ENCODE measurements around the gene ISOC1. TPM values are rescaled to one million over a fixed set of nuclear protein-coding genes. Genes with fewer than 3 reads are reported as not detected.

Gene ISOC1
- polyA plus RNA-seq, 1 experiment, result 28.0 TPM

GRCh38 chr5:129098488-129099183, 4.1 kb downstream of the ISOC1 start:
- ChIA-PET POLR2A (no interaction called here), CTCF (interaction anchor here (0.6 kb wide), 1 partner anchor 28 kb away, joined by 4 read pairs; no protein-coding TSS in a partner anchor)
- no peak for DNase-seq (ENCODE audit: low read depth, low spot score)
- no peaks in the 10 kb centered on the region for H3K9me3 ChIP-seq (ENCODE audit: control insufficient read depth, insufficient read depth, low read length)
- no peak for TF ChIP-seq CTCF (IDR thresholded peaks at IDR 0.05; ENCODE audit: low read depth, low read length)
- no peaks in the 10 kb centered on the region for H3K27me3 ChIP-seq (ENCODE audit: control insufficient read depth, insufficient read depth, low read length)
- no peak overlapping the region for H3K27ac ChIP-seq (ENCODE audit: low read depth, low read length)
- H3K4me3 ChIP-seq (ENCODE audit: low read depth, low read length), result no peak overlapping the region

- ChIA-PET CTCF (interaction anchor here (0.6 kb wide), 1 partner anchor 27 kb away, joined by 4 read pairs; no protein-coding TSS in a partner anchor), POLR2A (no interaction called here)
- DNase-seq (ENCODE audit: low read depth, low spot score), result no peak
Observed at GRCh38 chr5:129099184-129099569, 4.6 kb downstream of the ISOC1 start.

GRCh38 chr5:129101794-129102193, 7.2 kb downstream of the ISOC1 start:
- no peak for DNase-seq (ENCODE audit: low read depth, low spot score)
- TF ChIP-seq CTCF (IDR thresholded peaks at IDR 0.05; ENCODE audit: low read depth, low read length), result no peak
- Histone ChIP-seq H3K9me3 (ENCODE audit: control insufficient read depth, insufficient read depth, low read length) (no peaks in the 10 kb centered on the region), H3K27ac (ENCODE audit: low read depth, low read length) (no peak overlapping the region), H3K27me3 (ENCODE audit: control insufficient read depth, insufficient read depth, low read length) (no peaks in the 10 kb centered on the region), H3K4me3 (ENCODE audit: low read depth, low read length) (no peak overlapping the region)
- ChIA-PET POLR2A (no interaction called here), CTCF (no interaction called here)

More at GRCh38 chr5:129099184-129099569, 4.6 kb downstream of the ISOC1 start:
- no peaks in the 10 kb centered on the region for H3K9me3 ChIP-seq (ENCODE audit: control insufficient read depth, insufficient read depth, low read length)
- H3K27me3 ChIP-seq (ENCODE audit: control insufficient read depth, insufficient read depth, low read length), result no peaks in the 10 kb centered on the region
- H3K4me3 ChIP-seq (ENCODE audit: low read depth, low read length), result no peak overlapping the region
- no peak overlapping the region for H3K27ac ChIP-seq (ENCODE audit: low read depth, low read length)
- no peak for TF ChIP-seq CTCF (IDR thresholded peaks at IDR 0.05; ENCODE audit: low read depth, low read length)

- Histone ChIP-seq H3K9me3 (ENCODE audit: control insufficient read depth, insufficient read depth, low read length) (no peaks in the 10 kb centered on the region), H3K27ac (ENCODE audit: low read depth, low read length) (no peak overlapping the region), H3K27me3 (ENCODE audit: control insufficient read depth, insufficient read depth, low read length) (no peaks in the 10 kb centered on the region), H3K4me3 (ENCODE audit: low read depth, low read length) (no peak overlapping the region)
- DNase-seq (ENCODE audit: low read depth, low spot score), result no peak
- ChIA-PET POLR2A (interaction anchor here (1.1 kb wide), 1 partner anchor 9 kb away, joined by 5 read pairs; the partner anchor contains the start of gene ISOC1), CTCF (no interaction called here)
- TF ChIP-seq CTCF (IDR thresholded peaks at IDR 0.05; ENCODE audit: low read depth, low read length), result no peak
Observed at GRCh38 chr5:129103397-129103796, 8.8 kb downstream of the ISOC1 start.

- DNase-seq (ENCODE audit: low read depth, low spot score), result no peak
- H3K27me3 ChIP-seq (ENCODE audit: control insufficient read depth, insufficient read depth, low read length), result no peaks in the 10 kb centered on the region
- no peak for TF ChIP-seq CTCF (IDR thresholded peaks at IDR 0.05; ENCODE audit: low read depth, low read length)
- no peaks in the 10 kb centered on the region for H3K9me3 ChIP-seq (ENCODE audit: control insufficient read depth, insufficient read depth, low read length)
- H3K4me3 ChIP-seq (ENCODE audit: low read depth, low read length), result no peak overlapping the region
- ChIA-PET POLR2A (interaction anchor here (1.0 kb wide), 1 partner anchor 10 kb away, joined by 3 read pairs; the partner anchor contains the start of gene ISOC1), CTCF (interaction anchor here (0.9 to 1.4 kb wide), 3 partner anchors 10 to 21 kb away, joined by 3 to 6 read pairs (median 4); partner anchors contain the start of gene ISOC1)
- no peak overlapping the region for H3K27ac ChIP-seq (ENCODE audit: low read depth, low read length)
Observed at GRCh38 chr5:129104915-129105455, 10.4 kb downstream of the ISOC1 start.
